T-helper 22 cell (primary cell): ENCODE results near the gene DDIT4.
"Not testable (repeated sequence)": the region's sequence is repeated elsewhere in the genome, so short reads cannot be mapped to it uniquely, and the experiment has no call there.

Experiments used
- DNase-seq: peaks from one replicate; pipeline ENCODE4 v3.0.0-alpha.2; 2020; ENCODE audit warnings: low read depth

The DDIT4 gene, protein sequence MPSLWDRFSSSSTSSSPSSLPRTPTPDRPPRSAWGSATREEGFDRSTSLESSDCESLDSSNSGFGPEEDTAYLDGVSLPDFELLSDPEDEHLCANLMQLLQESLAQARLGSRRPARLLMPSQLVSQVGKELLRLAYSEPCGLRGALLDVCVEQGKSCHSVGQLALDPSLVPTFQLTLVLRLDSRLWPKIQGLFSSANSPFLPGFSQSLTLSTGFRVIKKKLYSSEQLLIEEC

DNA sequence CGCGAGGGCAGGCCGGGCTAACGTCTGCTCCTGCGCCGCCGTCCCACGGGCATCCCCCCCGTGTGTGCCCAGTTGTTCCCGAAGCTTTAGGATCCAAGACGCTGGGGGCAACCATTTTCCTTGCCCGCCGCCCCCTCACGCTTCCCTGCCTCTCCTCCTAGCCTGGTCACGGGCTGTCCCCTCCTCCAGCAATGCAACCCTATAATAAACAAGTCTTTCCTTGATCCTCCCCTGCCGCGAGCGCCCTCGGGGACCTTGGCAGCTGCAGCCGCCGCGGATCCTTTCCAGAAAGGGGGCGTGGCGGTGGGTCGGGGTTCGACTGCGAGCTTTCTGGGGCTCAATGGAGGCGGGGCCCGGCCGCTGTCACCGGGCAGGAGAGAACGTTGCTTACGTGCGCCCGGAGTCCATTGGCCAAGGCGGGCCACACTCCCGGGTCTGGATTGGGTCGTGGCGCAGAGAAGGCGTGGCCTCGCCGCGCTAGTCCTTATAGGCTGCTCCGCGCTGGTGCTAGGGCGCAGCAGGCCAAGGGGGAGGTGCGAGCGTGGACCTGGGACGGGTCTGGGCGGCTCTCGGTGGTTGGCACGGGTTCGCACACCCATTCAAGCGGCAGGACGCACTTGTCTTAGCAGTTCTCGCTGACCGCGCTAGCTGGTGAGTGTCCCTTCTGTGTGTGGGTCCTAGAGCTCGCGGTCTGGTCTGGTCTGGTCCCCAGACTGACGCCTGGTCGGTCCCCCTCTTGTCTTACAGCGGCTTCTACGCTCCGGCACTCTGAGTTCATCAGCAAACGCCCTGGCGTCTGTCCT, at the start of gene DDIT4:
DDIT4 (plus strand) TSS at position 515 of the 803 bp plus-strand sequence. CDS start 293 bp downstream, outside the sequence.
- DNase-seq, result peak; percentile 96

DNA sequence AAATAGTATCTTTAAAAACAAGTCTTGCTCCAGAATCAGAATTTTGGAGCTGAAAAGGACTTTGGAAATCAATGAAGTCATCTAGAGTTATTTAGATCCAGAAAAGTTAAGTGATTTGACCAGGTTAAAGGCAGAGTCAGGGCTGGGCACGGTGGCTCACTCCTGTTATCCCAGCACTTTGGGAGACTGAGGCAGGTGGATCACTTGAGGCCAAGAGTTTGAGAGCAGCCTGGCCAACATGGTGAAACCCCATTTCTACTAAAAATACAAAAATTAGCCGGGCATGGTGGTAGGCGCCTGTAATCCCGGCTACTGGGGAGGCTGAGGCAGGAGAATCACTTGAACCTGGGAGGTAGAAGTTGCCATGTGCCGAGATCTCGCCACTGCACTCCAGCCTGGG, 49.5 kb upstream of the DDIT4 start:
- not testable (repeated sequence) for DNase-seq

DNA sequence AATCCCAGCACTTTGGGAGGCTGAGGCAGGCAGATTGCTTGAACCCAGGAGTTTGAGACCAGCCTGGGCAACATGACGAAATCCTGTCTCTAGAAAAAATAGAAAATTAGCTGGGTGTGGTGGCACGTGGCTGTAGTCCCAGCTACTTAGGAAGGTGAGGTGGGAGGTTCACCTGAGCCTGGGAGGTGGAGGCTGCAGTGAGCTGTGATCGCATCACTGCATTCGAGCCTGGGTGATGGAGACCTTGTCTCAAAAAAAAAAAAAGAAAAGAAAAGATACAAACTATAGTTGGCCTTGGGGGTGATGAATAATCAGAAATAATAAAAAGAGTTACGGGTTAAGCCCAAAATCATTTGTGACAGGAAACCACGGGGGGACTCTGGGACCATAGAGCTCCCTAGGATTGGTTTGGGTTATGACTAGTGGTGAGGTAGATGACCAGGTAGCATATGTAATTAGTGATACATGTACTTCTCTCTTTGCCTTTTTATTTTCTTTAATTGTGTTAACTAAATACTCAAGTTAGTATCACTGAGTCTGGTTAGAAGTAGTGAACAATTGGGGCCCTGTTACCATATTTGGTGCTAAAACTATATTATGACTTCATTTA, 47.2 kb upstream of the DDIT4 start:
- no peak for DNase-seq

DNA sequence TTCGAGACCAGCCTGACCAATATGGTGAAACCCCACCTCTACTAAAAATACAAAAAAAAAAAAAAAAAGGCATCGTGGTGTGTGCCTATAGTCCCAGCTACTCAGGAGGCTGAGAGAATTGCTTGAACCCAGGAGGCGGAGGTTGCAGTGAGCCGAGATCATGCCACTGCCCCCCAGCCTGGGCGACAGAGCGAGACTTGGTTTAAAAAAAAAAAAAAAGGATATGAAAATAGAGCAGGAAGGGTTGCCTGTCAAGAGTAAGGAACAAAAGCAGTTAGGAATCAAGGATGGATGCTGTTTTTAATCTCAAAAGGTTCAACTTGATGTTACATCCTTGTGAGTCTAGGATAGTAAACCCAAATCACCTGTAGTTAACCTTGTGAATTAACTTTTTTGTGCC, 45.9 kb upstream of the DDIT4 start:
- no peak for DNase-seq

DNA sequence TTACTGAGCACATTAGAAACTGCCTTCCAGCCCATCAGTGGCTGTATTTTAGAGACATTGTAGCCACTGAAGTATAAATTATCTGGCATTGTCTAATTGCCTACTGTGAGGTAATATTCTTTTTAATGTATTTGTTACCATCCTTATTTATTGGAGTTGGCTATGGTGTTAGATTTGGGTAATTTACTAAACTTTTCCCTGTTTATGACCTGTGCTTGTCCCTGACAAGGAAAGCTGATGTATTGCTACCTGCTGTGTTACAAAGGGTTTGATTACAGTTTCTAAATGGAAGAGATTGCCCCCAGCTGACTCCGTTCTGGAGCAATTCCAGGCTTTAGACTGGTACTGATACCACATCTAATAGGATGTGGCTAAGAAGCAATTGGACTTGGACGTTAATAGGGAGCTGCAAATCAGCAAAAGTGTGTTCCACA, 45.4 kb upstream of the DDIT4 start:
- no peak for DNase-seq

DNA sequence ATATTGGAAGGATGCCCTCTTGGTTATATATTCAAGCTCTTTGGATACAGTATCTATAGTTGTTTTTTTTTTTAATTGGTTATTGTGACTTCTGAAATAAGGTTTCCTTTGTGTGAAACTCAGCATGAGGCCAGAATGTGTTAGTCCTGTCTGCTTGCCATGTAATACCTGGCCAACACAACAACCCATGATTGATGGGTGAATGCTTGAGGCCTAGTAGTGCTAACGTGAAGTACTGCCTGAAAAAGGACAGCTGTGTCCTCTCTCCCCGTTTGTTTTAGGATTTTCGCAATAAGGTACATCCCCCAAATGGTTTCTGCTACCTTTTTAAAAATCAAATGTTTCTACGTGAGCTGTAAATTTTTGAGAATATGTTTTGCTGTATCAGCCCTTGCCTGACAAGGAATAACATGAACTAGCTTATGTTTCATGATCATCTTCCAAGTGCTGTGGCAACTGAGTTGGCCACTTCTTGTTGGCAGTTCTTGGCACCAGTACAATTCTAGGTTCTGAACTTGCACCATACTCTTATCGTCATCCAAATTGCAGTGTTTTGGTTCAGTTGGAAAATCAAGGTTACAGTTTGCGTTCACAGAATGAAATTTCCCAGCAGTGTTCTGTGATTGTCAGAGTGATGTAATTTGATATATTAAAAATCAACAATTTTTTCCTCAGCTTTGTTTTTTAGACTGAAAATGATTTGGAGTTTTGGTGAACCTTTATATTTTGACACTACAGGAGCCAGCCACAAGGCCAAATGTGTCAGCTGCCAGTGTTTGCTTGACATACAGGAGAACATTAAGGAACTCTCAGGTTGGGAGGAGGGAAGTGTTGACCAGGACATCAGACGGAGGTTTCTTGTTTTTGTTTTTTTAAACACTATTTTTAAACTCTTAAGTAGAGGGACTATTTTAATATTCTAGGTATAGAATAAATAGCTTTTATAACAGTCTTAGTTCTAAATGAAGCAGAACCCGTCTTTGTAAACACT, 44.2 kb upstream of the DDIT4 start:
- no peak for DNase-seq

DNA sequence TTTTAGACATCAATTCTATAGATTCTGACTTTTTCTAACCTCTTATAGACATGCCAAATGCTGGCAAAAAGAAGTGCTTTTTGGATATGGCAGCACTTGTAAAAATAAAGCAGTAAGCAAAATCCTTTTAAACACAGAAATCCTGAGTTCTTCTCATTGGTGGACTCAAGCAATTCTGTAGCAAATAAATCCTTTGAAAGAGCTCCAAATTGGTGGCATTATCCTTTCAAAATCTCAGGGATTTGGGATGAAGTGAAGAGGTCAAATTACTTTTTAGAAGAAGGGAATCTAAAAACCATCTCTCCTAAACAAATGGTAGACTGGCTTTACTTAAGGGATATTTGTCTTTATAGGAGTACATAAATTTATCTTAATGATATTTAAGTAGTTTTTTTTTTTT, 40.1 kb upstream of the DDIT4 start:
- DNase-seq, result no peak

DNA sequence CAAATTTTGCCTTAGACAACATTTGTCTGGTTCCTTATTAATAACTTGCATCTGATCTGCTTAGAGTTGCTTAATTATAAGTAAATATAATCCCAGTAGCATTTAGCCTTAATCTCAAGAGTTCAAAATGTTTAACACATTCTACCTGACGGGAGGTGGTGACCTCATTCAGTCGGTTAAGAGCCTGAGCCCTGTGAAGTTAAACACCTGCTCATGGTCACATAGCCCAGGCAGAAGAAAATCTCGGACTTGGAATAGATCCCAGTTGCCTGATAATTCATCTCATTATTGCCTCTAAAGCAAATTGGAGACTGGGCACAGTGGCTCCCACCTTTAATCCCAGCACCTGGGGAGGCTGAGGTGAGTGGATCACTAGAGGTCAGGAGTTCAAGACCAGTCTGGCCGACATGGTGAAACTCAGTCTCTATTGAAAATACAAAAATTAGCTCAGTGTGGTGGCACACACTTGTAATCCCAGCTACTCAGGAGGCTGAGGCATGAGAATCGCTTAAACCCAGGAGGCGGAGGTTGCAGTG, 39.1 kb upstream of the DDIT4 start:
- no peak for DNase-seq

DNA sequence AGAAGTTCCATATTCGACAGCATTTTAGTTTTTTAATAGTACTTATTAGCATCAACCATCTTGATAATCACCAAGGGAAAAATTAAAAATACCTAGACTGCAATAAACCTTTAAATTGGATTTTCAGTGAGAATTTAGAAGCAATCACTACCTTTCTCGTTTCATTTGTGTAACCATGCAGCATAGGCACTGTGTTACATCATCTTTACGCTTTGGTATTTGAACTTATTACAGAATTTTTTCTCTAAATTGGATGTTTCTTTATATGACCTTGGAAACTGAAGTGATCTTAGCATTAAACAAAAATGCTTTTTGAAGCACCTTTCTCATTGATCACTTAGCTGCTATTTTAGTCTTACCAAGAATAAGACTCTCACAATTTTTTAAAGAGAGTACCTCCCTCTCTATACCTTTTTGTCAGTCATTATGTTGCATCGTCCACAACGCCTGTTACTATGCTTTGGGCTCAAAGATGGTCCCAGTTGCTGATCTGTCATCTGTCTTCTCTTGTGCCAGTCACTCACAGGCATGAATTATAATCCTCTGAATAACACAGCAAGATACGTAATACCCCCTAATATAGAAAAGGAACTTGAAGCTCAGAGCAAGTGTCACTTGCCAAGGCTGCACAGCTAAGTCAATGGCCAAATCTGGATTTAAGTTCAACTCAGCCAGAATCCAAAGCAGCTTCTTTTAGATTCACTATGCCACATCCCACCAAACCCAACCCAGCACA, 38.0 kb upstream of the DDIT4 start:
- no peak for DNase-seq

DNA sequence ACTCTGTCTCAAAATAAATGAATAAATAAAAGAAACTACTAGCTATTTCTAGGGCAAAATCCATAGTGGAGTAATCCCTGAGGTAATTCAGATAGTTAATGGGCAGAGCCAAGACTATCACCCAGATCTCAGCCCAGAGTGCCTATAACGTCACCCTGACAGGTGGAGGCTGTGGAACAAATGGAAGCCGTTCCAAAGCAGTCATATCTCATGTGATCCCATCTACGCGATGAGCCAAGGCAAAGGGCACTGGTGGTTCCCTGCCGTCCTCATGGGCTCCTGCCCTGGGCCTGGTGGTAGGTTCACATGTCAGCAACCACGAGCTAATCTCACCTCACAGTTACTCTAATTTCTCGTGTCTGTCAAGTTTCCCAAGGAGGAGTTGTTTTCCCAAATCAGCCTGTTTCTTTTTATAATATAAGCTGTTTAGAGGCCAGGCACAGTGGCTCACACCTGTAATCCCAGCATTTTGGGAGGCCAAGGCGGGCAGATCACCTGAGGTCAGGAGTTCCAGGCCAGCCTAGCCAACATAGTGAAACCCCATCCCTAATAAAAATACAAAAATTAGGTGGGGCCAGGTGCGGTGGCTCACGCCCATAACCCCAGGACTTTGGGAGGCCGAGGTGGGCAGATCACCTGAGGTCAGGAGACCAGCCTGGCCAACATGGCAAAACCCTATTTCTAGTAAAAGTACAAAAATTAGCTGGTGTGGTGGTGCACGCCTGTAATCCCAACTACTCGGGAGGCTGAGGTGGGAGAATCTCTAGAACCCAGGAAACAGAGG, 35.1 kb upstream of the DDIT4 start:
- DNase-seq, result no peak

DNA sequence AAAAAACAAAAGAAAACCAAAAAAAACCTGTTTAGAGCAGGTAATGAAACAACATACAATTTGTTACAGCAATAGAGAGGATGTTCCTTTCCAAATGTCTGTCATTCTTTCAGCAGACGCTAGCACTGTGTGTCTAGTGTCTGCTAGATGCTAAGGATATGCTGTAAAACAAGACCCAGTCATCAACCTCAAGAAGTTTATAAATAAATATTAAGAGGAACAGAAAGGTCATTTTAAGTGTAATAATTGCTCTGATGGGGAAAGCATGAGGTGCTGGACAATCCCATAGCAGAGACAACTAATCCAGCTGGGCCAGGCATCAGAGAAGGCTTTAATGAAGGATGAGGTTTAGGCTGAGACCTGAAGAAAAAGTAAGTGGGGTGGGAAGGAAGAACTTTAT, 34.3 kb upstream of the DDIT4 start:
- DNase-seq, result no peak

DNA sequence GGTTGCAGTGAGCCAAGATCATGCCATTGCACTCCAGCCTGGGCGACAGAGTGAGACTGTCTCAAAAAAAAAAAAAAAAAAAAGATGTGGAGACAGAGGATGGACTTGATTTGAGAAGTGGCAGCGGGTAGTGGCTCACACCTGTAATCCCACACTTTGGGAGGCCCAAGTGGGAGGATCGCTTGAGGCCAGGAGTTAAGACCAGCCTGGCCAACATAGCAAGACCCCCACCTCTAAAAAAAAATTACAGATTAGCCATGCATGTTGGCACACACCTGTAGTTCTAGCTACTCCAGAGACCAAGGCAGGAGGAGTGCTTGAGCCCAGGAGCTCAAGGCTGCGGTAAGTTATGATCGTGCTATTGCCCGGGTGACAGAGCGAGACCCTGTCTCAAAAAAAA, 33.4 kb upstream of the DDIT4 start:
- no peak for DNase-seq

DNA sequence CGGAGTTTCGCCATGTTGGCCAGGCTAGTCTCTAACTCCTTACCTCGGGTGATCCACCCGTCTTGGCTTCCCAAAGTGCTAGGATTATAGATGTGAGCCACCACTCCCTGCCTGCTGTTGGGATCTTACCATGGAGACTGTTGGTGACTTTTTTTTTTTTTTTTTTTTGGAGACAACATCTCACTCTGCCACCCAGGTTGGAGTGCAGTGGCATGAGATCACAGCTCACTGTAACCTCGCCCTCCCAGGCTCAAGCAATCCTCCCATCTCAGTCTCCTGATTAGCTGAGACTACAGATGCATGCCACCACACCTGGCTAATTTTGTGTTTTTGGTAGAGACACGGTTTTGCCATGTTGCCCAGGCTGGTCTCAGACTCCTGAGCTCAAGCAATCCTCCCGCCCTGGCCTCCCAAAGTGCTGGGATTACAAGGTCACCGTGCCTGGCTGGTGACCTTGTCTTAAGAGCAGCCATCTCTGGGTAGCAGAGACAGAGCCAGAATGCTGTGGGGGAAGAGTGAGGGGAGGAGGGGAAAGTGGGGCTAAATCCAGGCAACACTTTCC, 32.0 kb upstream of the DDIT4 start:
- DNase-seq, result no peak

DNA sequence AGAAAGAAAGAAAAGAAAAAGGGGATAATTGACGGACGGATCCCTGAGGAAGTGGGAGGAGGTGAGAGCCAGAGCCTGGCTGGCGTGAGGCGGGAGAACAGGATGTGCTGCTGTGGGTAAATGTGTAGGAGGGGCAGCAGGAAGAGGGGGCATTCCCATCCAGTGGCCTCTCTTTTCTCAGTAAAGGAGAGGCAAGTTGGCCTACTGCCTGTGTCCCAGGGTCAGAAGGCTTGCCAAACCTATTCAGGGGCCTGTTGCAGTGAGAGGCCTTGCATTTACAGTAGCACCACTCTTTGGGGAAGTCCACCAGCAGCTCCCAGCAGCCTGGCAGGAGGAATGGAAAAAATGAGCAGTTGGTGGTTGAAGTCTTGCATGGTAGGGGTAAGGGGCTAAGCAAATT, 31.0 kb upstream of the DDIT4 start:
- no peak for DNase-seq

DNA sequence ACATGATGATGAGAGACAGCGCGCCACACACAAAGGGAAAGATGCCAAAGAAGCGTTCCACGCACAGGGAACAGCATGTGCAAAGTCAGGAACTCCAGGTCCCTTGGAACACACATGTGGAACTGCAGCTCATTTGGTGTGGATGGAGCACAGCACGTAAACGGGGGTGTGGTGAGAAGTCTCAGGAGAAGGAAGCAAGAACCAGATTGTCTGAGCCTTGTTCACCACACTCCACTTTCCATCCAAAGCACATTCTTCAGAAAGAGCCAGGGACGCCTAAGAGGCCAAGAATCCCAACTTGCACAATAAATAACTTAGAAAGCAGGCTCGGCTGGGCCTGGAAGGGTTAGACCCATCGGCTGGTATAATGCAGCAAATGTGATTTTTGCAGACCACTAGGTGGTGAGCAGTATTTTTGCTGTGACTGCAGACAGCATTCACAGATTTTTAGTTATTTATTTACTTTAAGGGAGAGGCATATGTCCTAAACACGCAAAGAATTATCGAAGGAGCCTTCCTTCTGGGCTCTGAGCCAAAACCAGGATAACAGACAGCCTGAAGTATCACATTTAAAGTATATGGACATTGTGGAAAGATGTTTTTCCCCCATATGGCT, 29.8 kb upstream of the DDIT4 start:
- DNase-seq, result no peak

DNA sequence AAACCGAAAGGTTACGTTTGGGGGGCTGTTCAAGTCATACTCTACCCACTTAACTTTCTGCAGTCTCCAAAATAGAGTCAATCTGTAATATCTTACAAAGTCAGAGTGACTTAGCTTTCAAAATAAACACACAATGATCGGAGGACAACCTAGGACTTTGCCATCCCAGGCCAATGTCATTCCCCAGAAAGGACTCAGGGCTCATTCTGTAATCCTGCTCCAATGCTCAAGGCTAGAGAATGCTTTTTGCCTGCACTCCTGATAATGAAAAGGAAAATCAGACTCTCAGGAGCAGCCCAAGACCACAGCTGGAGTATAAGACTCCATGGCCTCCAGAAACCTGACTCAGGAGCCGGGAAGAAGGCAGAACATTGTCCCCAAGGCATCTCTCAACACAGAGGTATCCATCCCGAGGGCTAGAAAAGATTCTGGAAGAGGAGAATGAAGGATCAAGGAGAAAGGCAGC, 29.1 kb upstream of the DDIT4 start:
- no peak for DNase-seq

DNA sequence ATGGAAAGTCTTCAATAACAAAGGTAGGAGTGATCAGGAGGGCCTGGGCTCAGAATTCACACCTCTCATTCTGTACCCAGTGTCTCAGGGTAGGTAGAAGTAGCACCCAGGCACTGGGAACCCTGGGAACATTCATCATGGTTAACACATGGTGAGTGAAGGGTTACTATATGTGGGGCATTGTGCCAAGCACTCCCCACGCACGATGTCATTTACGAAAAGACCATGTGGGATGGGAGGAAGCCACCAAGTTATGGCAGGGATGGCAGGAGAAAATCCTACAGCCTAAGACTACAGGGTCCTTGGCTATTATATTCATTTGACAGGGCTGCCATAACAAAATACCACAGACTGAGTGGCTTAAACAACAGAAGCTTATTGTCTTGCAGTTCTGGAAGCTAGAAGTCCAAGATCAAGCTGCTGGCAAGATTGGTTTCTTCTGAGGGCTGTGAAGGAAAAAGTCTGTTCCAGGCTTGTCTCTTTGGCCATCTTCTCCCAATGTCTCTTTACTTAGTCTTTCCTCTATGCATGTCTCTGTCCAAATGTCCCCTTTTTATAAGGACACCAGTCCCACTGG, 27.7 kb upstream of the DDIT4 start:
- no peak for DNase-seq

DNA sequence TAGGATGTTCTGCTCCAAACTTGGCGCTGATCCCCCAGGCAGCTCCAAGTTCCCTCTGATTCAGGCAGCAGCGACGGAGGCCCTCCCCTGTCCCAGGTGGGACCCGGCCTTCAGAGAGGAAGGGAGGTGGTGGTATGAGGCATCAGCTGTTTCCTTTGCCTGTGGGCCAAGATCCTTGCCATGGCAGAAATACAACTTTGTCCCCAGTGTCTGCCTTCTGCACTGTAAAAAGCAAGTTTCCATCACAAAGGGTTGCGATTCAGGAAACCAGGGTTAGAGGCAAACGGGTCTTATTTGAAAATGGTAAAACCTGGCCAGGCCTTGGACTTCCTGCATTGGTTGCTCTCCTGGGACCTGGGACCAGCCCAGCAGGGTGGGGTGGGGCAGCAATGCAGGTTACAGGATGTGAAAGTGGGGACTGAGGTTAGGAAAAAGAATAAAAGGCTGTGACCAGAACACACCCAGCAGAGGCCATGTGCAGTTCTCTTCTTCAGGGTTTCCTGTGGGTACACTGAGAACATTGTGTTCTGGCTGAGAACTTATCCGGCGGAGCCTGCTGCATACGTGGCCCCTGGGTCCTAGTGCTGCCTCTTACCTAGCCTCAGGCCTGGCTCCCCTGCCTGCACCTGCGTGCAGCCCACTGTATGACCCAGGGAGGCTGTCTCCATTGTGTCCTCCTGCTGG, 25.1 kb upstream of the DDIT4 start:
- peak; percentile 58 for DNase-seq
